Fibroblast of skin of left quadriceps (primary cell): ENCODE results near the gene TFPT.

Source experiments
- DNase-seq, 2 experiments: peaks; one replicate each; pipeline ENCODE4 v3.0.0-alpha.2; 2013; ENCODE audit warnings: low read depth in 2 of 2

Gene TFPT, protein sequence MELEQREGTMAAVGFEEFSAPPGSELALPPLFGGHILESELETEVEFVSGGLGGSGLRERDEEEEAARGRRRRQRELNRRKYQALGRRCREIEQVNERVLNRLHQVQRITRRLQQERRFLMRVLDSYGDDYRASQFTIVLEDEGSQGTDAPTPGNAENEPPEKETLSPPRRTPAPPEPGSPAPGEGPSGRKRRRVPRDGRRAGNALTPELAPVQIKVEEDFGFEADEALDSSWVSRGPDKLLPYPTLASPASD

GRCh38 chr19:54115109-54116063, at the start of gene TFPT, which contains the start of gene PRPF31:
Gene TFPT, minus strand, starts transcription at chr19:54115657. Its CDS starts 388 bp downstream, at chr19:54115269.
Gene PRPF31, plus strand, starts transcription at chr19:54115754. Its CDS starts 2,525 bp downstream, at chr19:54118279.
- DNase-seq: peak; percentile 97

GRCh38 chr19:54165222-54165621, 49.8 kb upstream of the TFPT start:
- no peak for DNase-seq

DNA sequence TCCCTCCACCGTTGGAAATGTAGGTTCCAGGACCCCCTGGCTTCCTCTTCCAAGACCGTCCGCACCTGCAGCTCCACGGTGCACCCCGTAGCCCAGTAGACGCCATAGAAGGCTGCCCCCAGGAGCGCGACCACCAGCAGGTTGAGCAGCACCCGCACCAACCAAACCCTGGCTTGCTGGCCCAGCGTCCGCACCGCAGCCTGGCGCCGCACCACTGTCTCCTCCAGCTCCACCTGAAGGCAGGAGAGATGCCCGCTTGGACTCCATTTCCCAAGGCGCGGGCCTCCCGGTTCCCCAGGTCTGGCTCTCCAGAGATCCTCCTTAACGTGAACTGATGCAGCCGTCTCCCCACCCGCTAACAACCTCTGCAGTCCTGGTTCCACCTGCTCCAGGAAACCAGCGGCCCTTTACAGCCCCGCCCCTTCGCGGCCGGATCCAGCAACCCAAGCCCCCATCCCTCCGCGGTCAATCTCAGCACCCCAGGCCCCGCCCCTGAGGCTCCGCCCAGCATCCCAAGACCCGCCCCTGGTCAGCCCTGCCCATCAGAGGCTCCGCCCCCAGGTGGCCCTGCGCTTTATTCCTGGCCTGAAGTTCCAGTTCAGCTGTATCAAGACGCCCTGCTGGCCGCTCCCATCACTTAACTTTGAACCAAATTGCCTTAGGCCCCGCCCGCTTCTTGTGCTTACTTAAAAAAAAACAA, 49.1 kb upstream of the TFPT start:
- no peak for DNase-seq

GRCh38 chr19:54162884-54163283, 47.4 kb upstream of the TFPT start:
- no peak for DNase-seq

- peak; percentile 15 to 16 for DNase-seq
Measured at GRCh38 chr19:54162241-54162805, 46.9 kb upstream of the TFPT start.

GRCh38 chr19:54160854-54161253, 45.4 kb upstream of the TFPT start:
- no peak for DNase-seq

DNA sequence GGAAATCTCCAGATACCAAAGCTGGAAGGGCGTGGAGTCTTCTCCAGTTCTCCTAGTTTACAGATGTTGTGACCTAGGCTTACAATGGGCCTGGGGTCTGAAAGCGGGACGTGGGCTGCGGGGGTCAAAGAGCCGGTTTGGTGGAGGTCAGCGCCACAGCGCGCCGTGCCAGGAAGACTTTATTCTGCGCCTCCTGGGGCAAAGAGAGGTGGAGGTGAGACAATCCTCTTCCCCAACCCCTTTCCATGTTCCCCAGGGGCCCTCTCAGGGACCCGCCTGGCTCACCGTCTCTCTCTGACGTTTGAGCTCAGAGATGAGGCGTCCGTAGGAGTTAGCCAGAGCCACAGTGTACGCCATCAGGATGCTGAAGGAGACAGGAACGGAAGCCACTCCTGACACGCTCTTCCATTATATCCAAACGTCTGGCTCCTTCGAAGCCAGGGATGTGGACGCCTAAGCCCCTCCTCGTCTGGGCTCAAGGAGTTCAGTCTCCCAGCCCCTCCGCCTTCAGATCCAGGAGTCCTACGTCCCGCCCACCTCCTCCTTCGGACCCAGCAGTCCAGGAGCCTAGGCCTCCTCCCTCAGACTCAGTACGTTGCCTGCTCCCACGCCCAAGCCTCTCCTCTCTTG, 44.8 kb upstream of the TFPT start:
- no peak for DNase-seq

- DNase-seq: peak; percentile 100
Measured at GRCh38 chr19:54159352-54160181, 44.1 kb upstream of the TFPT start, which contains the start of gene LENG1. Gene LENG1, minus strand, starts transcription at chr19:54159721. Its CDS starts 26 bp downstream, at chr19:54159695.

GRCh38 chr19:54158812-54159351, 43.4 kb upstream of the TFPT start:
- no peak for DNase-seq

DNA sequence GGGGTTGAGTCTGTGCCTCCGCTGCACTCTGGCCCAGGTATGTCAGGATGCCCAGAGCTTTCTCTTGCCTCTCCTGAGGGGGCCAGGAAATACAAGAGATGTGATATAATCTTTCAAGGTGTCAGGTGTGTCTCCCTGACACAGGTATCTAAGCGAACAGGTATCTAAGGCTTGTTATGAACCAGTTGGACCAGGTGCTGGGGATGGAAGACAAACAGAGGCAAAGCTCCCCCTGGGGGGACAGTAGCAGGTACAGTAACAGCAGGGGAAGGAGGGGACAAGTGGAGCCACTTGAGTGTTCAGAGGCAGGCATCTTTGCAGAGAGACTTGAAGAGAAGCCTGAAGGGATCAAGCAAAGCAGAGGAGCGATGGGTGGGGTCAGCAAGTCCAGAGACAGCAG, 41.5 kb upstream of the TFPT start:
- no peak for DNase-seq

GRCh38 chr19:54156490-54156889, 41.0 kb upstream of the TFPT start:
- no peak for DNase-seq

- DNase-seq: no peak
Measured at GRCh38 chr19:54155694-54156093, 40.2 kb upstream of the TFPT start.

- no peak for DNase-seq
Measured at GRCh38 chr19:54154603-54155345, 39.3 kb upstream of the TFPT start.

DNA sequence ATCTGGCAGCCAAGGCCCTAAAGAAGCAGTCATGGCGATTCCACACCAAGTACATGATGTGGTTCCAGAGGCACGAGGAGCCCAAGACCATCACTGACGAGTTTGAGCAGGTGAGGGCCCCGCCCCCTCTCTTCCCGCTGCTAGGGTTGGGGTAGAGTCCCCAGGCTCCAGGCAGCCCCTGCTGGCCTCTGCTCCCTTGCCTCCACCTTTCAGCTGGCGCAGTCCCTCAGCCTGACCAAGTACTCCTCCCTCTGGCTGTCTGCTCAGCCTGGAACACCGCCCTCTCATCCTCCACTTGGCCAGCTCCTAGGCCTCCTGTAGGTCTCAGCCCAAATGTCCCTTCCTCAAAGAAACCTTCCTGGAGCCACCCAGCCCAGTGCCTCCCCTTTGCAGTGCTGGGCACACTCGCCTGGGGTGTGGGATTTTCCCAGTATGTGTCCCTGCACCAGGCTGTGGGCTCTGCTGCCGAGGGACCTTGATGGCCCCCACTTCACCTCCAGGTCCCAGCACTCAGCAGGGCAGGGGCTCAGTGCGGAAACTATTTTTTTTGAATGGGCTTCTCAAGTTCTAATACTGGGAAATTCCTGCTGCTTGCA, 38.4 kb upstream of the TFPT start:
- DNase-seq: no peak

- DNase-seq: no peak
Measured at GRCh38 chr19:54152878-54153524, 37.5 kb upstream of the TFPT start.

DNA sequence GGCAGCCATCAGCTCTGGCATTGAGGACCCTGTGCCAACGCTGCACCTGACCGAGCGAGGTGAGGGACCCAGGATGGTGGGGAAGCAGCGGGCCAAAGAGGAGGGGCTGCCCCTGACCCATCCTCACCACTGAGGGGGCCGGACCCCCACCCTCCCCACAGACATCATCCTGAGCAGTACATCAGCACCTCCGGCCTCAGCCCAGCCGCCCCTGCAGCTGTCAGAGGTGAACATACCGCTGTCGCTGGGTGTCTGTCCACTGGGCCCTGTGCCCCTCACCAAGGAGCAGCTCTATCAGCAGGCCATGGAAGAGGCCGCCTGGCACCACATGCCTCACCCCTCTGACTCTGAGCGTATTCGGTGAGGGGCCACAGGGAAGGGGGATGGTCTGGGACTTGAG, 36.8 kb upstream of the TFPT start:
- DNase-seq: no peak

- DNase-seq: no peak
Measured at GRCh38 chr19:54151362-54152035, 36.0 kb upstream of the TFPT start.
